Neural cell (in vitro differentiated cells): ENCODE results near the gene RANGAP1. TPM values are rescaled to one million over a fixed set of nuclear protein-coding genes. Genes with fewer than 3 reads are reported as not detected.

Experiments
- H2AFZ ChIP-seq: fragments of 200-600, 300-800 bp; sonication (generic), shearing (Covaris generic); 2 replicates; pipeline ENCODE4 v1.6.0; 2014; ENCODE audit warnings: low read depth, mild to moderate bottlenecking, antibody characterized with exemption, low read length, moderate library complexity
- H3F3A ChIP-seq: fragments of 200-600 bp; shearing (Covaris generic); 2 replicates; pipeline ENCODE4 v1.6.1; 2016; ENCODE audit warnings: mild to moderate bottlenecking, moderate library complexity, mixed read lengths, antibody characterized with exemption, low read length; ENCODE audit not compliant: insufficient read depth, poor library complexity, severe bottlenecking
- H3K27ac ChIP-seq: fragments of 200-600, 300-800 bp; sonication (generic), shearing (Covaris generic); 2 replicates; pipeline ENCODE4 v1.5.1; 2014; ENCODE audit warnings: mild to moderate bottlenecking, low read length, moderate library complexity
- H3K27me3 ChIP-seq: fragments of 300-800, 200-600 bp; sonication (generic), shearing (Covaris generic); 2 replicates; pipeline ENCODE4 v1.6.0; 2014; ENCODE audit warnings: mild to moderate bottlenecking, low read depth, low read length, moderate library complexity; ENCODE audit not compliant: insufficient read depth
- H3K36me3 ChIP-seq: fragments of 300-800, 200-600 bp; sonication (generic), shearing (Covaris generic); 2 replicates; pipeline ENCODE4 v1.5.1; 2014; ENCODE audit warnings: mild to moderate bottlenecking, antibody characterized with exemption, low read length, moderate library complexity; ENCODE audit not compliant: insufficient read depth
- H3K4me2 ChIP-seq: fragments of 300-800, 200-600 bp; sonication (generic), shearing (Covaris generic); 2 replicates; pipeline ENCODE4 v1.6.0; 2014; ENCODE audit warnings: mild to moderate bottlenecking, low read length
- H3K4me3 ChIP-seq: fragments of 300-800, 200-600 bp; sonication (generic), shearing (Covaris generic); 2 replicates; pipeline ENCODE4 v1.5.1; 2014; ENCODE audit warnings: mild to moderate bottlenecking, low read length, moderate library complexity
- H3K79me2 ChIP-seq: fragments of 200-600 bp; shearing (Covaris generic); replicated peaks from 2 replicates; pipeline ENCODE4 v1.6.0; 2014; ENCODE audit warnings: mild to moderate bottlenecking, low read length, moderate library complexity; ENCODE audit not compliant: insufficient read depth
- H3K9ac ChIP-seq: fragments of 300-800, 200-600 bp; sonication (generic), shearing (Covaris generic); 2 replicates; pipeline ENCODE4 v1.6.1; 2016; ENCODE audit warnings: mild to moderate bottlenecking, low read length, mixed read lengths
- H3K9me2 ChIP-seq: fragments of 200-600 bp; shearing (Covaris generic); 2 replicates; pipeline ENCODE4 v1.6.1; 2016; ENCODE audit warnings: mild to moderate bottlenecking, low read length, mixed read lengths; ENCODE audit not compliant: insufficient read depth
- H3K9me3 ChIP-seq: fragments of 200-600, 300-800 bp; sonication (generic), shearing (Covaris generic); 2 replicates; pipeline ENCODE4 v1.6.1; 2016; ENCODE audit warnings: mild to moderate bottlenecking, mixed run types, low read length, moderate library complexity, mixed read lengths
- H4K20me1 ChIP-seq: fragments of 200-600 bp; shearing (Covaris generic); 2 replicates; pipeline ENCODE4 v1.6.1; 2016; ENCODE audit warnings: mild to moderate bottlenecking, mixed run types; ENCODE audit not compliant: insufficient read depth
- CTCF ChIP-seq: fragments of 450-650 bp; IDR thresholded peaks from 2 replicates; pipeline ENCODE4 v1.5.1; 2014; ENCODE audit warnings: antibody characterized with exemption, mild to moderate bottlenecking, moderate library complexity; ENCODE audit not compliant: poor library complexity, severe bottlenecking
- EP300 ChIP-seq: fragments of 450-650 bp; conservative IDR thresholded peaks from 2 replicates; pipeline ENCODE4 v1.6.1; 2014; ENCODE audit warnings: antibody characterized with exemption, mild to moderate bottlenecking, moderate library complexity; ENCODE audit not compliant: poor library complexity, severe bottlenecking
- EZH2 ChIP-seq: fragments of 200-600, 300-800 bp; shearing (Covaris generic), sonication (generic); IDR thresholded peaks from 2 replicates; pipeline ENCODE4 v1.6.1; 2014; ENCODE audit warnings: antibody characterized with exemption, low read length, borderline replicate concordance, mild to moderate bottlenecking; ENCODE audit not compliant: insufficient read depth, poor library complexity, severe bottlenecking
- MXI1 ChIP-seq: fragments of 450-650 bp; conservative IDR thresholded peaks from 2 replicates; pipeline ENCODE4 v1.6.1; 2014; ENCODE audit warnings: antibody characterized with exemption, mild to moderate bottlenecking; ENCODE audit not compliant: poor library complexity, severe bottlenecking
- POLR2AphosphoS5 ChIP-seq: IDR thresholded peaks from 2 replicates; pipeline ENCODE4 v1.6.1; 2012
- RAD21 ChIP-seq: fragments of 450-650 bp; conservative IDR thresholded peaks from 2 replicates; pipeline ENCODE4 v1.6.1; 2014; ENCODE audit warnings: antibody characterized with exemption, mild to moderate bottlenecking, moderate library complexity
- REST ChIP-seq: IDR thresholded peaks from 2 replicates; pipeline ENCODE4 v1.6.1; 2012; ENCODE audit warnings: borderline replicate concordance
- SMC3 ChIP-seq: fragments of 450-650 bp; conservative IDR thresholded peaks from 2 replicates; pipeline ENCODE4 v1.6.1; 2014; ENCODE audit warnings: antibody characterized with exemption, mild to moderate bottlenecking, moderate library complexity; ENCODE audit not compliant: poor library complexity
- TAF1 ChIP-seq: IDR thresholded peaks from 2 replicates; pipeline ENCODE4 v1.6.1; 2012; ENCODE audit warnings: low read depth
- polyA plus RNA-seq: library from polyadenylated mRNA; depleted of rRNA; stranded (reverse); fragments of >200 nt; gene quantifications from 2 replicates; pipeline ENCODE4 v1.2.3, GENCODE V29; 2014

The RANGAP1 gene
- polyA plus RNA-seq, 1 donor from 2014 or later = 48.6 TPM

GRCh38 chr22:41222846-41223507 is 63.0 kb downstream of the RANGAP1 start:
- Histone ChIP-seq H3K4me3 (no peak overlapping the region), H2AFZ (no peak overlapping the region), H3K79me2 (no peaks in the 10 kb centered on the region), H3K4me2 (no peak overlapping the region), H4K20me1 (no peaks in the 10 kb centered on the region), H3K9me3 (no peaks in the 10 kb centered on the region), H3K9ac (no peak overlapping the region), H3K27ac (no peak overlapping the region), H3K9me2 (no peaks in the 10 kb centered on the region), H3F3A (no peaks in the 10 kb centered on the region), H3K36me3 (no peaks in the 10 kb centered on the region), H3K27me3 (no peaks in the 10 kb centered on the region)
- TF ChIP-seq CTCF = no peak
- no peak for TF ChIP-seq REST
- no peak for TF ChIP-seq EP300
- TF ChIP-seq MXI1 = no peak
- no peak for TF ChIP-seq RAD21
- TF ChIP-seq TAF1 = no peak
- TF ChIP-seq SMC3 = no peak
- TF ChIP-seq POLR2AphosphoS5 = no peak

- Histone ChIP-seq H3K4me2 (no peak overlapping the region), H3K27me3 (no peaks in the 10 kb centered on the region)
These were observed 68.3 kb downstream of the RANGAP1 start for GRCh38 chr22:41217553-41218157.

More at GRCh38 chr22:41217553-41218157, 68.3 kb downstream of the RANGAP1 start:
- no peaks in the 10 kb centered on the region for H3K79me2 ChIP-seq
- TF ChIP-seq POLR2AphosphoS5 (no peak), CTCF (no peak), TAF1 (no peak), SMC3 (no peak), EZH2 (no peak)
- no peaks in the 10 kb centered on the region for H3K9me2 ChIP-seq
- H3F3A ChIP-seq = no peaks in the 10 kb centered on the region
- no peak overlapping the region for H3K4me3 ChIP-seq
- H4K20me1 ChIP-seq = no peaks in the 10 kb centered on the region
- H3K9ac ChIP-seq = no peak overlapping the region
- no peak overlapping the region for H2AFZ ChIP-seq
- H3K9me3 ChIP-seq = no peaks in the 10 kb centered on the region
- no peaks in the 10 kb centered on the region for H3K36me3 ChIP-seq
- H3K27ac ChIP-seq = no peak overlapping the region
